Measurements from ENCODE around the gene ABCG1.
A peak's percentile ranks its signal among the peaks of the same experiment; 100 is the strongest.

Gene ABCG1

DNA sequence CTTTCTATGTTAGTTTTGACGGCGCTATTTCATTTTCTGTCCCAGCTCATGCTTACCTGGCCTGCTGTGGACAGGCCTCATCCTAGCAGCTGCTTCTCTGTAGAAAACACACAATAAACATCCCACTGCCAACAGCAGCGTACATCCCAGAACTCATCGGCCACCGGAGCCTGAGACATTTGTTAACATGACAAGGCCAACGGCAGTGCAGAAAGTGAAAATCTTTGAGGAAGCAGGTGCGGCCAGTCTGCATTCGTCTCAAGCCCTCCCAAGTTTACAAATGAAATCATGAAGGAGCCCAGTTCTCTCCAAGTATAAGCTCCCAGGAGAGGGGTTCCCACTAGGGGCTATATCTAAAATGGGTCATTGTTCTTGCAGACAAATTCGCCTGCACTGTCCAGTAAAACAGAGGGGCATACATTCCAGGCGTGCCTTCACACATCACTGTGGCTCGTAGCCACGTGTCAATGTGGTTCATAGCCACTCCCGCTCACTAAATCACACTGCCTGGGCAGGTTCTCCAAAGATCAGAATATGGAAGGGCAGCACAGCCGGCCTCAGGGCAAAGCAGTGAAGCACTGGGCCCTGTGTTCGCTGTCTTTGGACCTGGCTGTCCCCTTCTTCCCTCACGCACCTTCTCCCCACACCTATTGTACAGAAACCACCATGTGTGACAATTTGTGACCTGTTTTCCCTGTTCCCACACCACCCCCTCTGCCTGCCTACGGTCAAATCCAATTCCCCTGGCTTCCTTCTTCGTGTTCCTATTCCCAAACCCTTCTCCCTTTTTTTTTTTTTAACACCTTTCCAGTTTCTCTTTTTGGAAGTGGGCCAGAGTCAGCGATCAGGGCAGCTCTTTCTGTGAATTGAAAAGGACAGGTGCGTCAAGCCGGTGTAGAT is 27.0 kb upstream of the ABCG1 start:
- no peak for DNase-seq

DNA sequence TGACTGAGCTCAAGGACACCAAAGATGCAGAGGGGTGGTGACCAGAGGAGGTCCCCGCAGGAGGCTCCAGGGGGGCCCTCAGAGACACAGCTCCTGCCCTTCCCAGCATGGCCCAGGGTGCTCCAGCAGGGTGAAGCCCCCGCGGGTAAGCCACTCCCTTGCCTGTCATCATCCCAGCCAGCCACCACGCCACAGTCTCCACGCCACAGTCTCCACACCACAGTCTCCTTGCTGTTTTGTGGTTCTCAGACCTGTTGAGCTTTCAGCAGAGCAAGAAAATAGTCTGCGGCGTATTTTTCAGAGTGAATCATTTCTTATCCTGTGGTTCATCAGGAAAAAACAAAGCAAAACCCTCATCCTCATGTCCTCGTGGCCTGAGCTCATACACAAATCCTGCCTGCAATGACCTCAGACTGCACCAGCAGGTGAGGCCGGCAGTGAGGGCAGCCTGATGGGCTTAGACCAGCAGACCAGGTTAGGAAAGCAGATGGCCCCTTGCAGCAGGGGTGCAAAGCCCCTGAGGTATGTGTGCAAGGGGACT is 25.7 kb upstream of the ABCG1 start:
- DNase-seq = peak; percentile 49 to 50

DNA sequence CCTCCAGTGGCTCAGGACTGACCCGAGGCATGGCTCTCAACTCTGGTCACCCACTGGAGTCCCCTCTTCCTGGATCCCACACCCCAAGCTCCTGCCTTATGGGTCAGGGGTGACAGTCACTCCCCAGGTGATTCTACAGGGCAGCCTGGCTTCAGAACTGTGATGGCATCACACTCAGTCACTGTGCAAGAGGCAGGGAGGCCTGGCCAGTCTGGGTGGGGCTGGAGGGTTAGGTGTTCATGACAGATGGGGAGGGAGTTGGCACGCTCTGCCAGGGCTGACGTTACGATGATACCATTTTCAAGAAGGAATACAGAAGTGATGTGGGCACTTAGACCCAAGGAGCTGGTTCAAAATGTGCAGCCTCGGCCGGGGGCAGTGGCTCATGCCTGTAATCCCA is 25.2 kb upstream of the ABCG1 start:
- no peak for DNase-seq

DNA sequence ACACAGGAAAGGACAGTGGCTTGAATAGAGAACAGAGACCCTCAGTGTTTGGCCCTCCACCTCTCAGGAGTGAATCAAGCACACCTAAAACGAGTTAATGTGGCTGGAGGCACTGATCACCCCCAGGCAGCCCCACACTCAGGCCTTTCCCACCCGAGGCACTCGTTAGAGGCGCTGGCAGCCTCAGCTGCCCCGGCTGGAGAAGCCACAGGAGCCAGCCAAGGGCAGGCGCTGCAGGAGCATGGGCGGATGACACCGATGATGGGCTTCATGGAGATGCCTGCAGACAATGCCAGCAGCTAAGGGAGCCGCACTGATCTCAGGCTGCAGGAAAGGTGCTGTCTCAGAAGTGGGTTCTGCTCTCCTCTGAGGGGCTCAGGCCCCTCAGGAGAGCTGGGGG is 24.1 kb upstream of the ABCG1 start:
- no peak for DNase-seq

DNA sequence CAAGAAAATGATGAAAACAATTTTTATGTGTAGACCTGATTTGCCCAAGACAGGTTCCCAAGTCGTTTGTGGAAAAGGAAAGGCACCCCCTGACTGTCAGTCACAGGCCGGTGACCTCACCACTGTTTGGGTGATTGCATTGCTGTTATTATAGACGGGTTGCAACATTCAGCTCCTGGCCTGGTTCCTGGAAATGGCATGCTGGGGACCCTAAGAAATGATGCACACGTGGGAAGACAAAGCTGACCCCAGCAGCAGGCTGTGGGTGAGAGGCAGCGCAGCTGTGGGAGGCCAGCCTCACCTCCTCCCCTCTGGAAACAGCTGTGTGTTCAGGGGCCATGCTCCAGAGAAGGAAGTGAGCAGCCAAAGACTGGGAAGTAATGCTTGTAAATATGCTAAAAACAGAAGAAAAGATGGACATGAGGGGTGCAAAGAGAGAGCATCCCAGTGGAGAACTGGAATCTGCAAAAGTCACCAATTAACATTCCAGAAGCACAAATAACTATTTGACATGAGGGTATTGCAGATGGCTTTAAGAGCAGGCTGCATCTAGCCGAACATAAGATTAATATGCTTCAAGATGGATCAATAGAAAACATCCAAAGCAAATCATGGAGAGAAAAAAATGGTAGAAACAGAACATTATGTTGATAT is 23.4 kb upstream of the ABCG1 start:
- peak in 1 of 2 donors; percentile 40 for DNase-seq

DNA sequence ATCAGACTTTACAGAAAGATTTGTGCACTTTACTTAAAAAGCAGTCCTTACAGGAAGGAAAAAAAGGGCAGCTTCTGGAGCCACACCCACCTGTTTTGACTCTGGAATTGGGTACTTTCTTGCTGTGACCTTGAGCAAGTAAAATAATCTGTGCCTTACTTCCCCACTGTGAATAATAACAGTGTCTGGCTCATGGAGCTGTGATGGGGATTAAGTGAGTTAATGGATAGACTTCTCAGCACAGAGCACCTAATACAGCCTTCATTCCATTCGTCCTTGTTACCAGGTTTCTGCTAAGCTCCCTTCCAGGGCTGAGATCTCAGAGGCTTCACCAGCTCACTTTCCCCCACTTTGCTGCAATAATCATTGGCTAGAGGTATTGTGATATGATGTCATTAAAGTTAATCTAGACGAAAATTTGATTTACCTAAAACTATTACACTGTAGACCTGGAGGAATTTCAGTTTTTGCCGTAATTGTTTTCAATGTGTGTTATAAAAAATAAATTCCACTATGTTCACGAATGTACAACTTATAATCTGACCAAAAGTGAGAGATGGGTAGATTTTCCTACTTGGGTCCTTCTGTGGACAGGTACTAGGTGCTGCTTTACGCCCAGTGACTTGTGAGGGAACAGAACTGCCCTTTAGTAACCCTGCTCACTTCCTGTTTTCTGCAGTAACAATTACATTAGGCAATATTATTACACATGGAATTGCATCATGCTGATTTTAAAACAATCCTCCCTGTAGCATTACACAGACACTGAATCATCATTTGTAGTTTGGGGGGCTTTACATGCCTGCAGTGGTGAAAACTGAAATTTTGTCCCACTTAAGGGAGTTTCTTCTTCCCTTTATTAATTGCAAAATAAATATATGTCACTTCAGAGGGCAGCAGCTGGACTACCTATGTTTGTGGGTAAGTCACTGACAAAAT is 19.7 kb upstream of the ABCG1 start:
- DNase-seq = peak; percentile 36

DNA sequence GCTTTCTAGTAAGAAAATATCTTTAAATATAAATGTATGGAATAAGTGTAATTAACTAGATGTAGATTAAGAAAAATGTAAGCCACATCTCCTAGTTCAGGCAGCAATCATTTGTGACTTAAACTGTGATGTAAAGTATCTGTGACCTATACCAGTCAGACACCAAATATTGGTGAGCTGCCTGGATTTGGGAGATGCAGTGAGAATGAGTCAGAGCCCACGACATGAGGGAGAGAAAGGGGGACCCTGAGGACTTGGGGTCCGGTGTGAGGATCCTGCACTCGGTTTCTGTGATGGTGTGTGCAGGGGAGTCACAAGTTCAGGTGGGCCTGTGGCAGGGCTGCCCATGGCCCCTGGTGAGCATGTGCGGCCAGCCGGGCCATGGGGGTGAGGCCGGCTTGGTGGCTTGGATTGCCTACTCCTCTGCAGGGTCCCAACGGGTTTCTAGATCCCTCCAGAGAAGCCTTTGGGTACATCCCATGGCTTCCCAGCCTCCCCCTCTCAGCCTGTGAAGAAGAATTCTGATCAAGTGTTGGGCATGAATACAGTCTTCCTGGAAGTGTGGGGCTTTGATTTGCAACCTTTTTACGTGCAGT is 19.0 kb upstream of the ABCG1 start:
- no peak for DNase-seq

DNA sequence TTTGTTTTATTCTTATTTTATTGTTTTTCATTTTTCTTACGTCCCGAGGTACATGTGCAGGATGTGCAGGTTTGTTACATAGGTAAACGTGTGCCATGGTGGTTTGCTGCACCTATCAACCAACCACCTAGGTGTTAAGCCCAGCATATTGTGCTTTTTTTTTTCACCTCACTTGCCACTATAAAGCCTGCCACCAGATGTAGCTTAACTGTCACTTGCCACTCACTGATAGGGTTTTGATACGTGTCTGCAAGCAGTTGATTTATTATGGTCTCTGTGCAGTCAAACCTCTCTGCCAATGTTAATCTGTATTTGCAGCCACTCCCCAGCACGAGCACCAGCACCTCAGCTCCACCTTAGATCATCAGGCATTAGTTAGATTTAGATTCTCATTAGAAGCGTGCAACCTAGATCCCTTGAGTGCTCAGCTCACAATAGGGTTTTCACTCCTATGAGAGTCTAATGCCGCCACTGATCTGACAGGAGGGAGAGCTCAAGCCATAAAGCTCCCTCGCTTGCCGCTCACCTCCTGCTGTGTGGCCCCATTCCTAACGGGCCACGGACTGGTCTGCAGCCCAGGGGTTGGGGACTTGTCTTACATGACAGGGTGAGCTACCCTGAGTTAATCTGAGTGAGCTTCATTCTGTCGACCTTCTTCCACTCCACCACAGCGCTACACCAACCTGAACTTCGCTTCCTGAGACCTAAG is 17.9 kb upstream of the ABCG1 start:
- no peak for DNase-seq

DNA sequence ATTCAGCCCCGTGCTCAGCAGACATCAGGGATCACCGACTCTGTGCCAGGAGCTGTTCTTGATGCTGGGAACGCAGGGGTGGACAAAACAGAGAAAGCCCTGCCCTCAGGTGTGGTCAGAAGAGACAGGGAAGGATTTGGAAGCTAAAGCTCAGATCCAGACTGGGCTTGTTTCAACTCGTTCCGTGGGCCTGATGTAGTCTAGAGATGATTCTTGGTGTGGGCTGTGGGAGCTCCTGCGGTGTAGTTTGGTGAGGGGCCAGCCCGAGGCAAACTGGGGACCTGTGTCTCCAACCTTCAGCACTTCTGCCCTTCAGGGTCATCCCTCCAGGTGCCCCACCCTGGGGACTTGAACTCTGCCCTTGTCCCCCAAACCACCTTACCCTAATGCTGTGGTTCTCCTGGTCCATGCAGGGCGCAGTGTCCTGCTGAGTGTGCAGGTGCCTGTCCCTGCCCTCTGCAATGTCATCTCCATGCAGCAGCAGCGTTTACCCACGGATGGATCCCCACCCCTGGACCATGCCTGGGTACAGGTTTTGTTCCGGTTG is 17.3 kb upstream of the ABCG1 start:
- DNase-seq = no peak

DNA sequence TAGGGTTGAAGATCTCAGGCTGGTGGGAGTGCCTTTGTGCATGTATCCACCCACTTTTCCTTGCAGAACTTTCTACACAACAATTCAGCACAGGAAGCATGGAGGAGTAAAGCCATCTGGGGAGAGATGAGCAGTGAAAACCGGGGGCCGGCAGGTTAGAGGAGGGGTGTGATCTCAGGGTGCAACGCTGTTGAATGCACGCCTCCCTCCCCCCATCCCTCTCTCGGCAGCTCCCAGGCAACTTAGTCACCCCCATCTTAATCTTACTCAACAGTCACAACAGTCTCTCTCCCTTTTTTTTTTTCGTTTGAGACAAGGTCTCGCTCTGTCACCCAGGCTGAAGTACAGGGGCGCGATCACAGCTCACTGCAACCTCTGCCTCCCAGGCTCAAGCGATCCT is 16.6 kb upstream of the ABCG1 start:
- DNase-seq = no peak

DNA sequence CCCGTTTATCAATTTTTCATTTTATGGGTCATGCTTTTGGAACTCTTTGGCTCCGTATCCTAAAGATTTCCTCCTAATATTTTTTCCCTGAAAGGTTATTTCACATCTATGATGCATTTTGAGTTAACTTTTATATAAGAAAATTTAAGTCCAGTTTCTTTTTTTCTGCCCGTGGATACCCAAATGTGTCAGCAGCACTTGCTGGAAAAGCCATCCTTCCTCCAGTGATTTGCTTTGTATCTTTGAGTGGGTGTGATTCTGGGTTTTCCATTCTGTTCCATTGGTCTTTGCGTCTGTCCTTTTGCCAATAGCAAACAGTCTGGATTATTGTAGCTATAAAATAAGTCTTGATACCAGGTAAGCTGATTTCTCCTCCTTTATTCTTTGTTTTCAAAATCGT is 15.6 kb upstream of the ABCG1 start:
- no peak for DNase-seq

DNA sequence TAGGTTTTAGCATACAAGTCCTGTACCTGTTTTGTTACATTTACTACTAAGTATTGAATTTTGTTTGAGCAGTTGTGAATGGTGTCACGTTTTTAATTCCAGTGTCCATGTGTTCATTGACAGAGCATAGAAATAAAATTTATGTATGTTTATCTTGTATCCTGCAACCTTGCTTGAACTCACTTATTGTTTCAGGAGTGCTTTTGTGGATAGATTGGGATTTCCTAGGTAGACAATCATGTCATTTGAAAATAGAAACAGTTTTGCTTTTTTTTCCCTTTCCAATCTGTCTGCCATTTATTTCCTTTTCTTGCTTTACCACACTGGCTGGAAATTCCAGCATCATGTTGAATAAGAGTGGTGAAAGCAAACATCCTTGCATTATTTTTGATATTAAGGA is 15.0 kb upstream of the ABCG1 start:
- no peak for DNase-seq

DNA sequence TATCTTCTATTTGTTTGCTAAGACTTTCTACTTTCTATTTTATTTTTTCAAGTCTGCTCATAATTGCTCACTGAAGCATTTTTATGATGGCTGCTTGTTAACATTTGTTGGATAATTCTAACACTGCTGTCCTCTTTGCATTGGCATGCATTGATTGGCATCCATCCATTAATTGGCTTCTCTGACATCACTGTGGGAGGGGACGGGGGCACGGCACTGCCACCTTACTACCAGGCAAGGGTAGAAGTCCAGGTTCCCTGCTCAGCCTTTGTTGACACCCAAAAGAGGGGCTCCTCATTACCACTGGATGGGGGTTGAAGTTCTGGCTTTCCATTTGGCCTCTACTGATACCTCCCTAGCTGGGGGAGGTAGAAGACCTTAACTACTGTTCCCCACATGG is 11.5 kb upstream of the ABCG1 start:
- DNase-seq = no peak

DNA sequence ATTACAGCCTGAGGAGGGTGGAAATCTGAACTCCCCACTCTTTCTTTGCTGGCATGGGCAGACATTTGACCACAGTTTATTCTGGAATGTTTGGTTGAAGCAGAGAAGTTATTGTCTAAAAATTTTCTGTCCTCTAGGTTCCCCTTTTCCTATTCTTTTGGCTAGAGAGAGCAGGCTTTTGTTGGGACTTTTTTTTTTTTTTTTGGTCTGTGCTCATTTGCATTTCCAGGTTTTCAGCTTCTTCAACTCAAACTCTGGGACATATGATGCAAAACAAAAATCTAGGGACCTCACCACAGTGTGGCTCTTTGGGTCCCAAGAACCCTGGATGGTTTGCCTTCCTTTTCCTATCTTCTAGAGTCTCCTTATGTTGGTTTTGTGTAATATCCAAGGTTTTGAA is 10.9 kb upstream of the ABCG1 start:
- no peak for DNase-seq

DNA sequence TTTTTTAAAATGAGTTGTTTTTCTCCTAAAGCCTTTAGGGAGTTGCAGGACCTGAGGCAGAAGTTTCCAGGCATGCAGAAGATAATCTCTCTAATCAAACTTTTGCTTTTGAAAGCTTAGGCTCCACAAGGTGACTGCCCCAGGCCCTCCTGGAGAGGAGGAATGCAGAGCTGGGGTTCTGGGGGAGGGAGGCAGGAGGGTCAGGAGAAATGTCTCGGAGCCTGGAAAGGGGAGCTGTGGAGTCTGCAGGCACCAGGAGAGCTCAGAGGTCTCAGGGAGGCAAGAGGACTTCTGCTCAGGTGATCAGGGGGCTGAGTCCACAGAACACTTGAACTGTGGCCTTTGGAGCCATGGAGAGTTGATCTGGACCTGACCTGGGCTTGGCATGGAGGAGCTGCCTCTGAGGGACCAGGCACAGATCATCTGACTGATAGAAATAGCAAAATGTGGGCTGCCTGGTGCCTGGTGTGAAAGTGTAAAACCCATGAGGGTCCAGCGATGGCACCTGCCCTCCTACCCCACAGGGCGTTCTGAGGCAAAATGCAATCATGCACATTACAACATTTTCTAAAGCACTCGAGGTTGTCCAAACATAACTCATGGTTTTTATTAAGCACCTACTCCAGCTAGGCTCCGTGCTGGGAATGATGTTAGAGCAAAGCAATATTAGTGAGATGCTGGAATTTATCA is 10.0 kb upstream of the ABCG1 start:
- no peak for DNase-seq

DNA sequence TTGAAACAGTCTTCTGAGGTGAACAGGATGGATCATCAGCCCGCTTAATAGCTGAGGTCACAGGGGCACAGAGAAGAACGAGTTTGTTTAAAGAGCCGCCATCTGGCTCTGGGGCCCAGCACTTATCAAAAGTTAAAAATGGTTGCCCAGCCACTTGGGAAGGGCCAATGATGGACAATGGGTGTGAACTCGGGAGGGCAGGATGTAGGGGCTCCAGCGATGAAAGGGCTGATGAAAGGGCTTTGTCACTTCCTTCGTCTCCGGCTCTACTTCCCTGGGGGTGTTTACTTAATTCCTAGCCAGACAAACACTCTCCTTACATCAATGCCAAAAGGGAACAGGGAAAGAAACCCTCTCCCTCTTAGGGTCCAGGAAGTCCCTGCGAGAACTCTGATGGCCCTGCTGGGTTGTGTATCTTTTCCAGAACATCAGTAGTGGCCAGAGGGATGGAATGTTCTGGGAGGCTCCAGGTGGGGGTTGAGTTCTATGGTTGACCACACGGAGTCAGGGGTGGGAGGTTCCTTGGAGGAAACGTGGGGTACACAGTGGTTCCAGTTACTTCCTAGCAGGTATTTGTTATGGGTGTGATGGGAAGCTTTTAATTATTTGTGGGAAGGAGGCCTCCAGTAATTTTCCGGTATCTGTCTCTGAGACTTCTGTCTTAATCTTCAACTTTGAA is 9.0 kb upstream of the ABCG1 start:
- DNase-seq = no peak

DNA sequence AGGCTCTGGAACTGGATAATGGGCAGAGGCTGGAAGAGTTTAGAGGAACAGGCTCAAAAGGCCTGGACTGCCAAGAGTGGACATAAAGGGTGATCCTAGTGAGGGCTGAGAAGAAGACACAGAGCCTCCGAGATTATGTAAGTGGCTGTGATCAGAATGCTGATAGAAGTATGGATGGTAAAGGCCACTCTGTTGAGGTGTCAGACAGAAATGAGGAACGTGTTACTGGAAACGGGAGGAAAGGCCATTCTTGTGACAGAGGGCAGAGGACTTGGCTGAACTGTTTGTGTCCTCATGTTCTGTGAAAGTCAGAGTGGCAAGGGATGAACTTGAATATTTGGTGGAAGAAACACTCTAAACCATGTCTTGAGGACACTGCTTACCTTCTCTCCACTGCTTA is 6.7 kb upstream of the ABCG1 start:
- no peak for DNase-seq

DNA sequence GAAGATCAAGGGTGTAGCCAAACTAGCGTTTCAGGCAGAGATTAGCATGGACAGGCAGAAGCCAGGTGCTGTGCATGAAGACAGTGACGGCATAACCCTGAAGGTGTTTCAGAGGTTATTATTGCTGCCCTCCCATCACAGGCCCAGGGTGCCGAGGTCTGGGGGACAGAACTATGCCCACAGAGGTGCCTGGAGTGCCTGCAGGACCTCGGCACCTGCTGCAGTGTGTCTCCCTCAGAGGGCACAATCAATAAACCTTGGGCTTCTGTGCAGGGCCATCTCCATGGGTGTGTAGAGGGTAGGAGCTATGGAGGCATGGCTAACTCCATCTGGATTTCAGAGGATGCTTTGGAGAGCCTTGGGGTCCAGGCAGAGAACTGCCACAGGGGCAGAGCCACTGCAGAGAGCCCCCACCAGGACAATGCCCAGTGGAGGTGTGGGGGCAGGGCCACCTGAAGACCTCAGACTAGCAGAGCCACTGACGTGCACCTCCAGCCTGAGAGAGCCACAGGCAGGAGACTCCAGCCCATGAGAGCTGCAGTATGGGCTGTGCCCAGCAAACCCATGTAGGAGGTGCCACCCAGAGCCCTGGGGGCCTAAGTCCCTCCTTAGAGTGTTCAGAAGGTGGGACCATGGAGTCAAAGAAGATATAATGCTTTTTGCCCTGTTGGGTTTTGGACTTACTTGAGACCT is 5.7 kb upstream of the ABCG1 start:
- no peak for DNase-seq

DNA sequence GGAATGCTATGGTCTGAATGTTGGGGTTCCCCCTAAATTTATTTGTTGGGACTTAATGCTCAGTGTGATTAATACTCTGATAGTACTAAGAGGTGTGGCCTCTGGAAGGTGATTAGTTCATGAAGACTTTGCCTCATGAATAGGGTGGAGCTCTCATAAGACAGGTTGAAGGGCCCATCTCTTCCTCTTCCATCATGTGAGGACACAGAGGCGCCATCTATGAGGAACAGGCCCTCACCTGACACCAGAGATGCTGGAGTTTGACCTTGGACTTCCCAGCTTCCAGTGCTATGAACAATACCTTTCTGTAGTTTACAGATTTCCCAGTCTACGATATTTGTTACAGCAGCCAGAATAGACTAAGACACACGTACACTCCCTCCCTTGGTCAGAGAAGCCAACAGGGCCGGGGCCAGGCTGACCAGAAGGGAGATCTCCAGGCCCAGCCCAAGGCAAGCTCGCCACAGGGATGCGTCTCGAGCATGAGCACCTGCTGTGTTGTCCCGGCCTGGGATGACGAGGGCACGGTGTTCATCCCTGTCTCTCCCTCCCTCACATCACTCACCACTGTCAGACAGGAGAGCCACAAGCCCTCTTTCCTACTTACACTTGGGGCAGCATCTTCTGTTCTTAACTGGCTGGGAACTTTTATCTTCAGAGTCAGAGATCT is 4.7 kb upstream of the ABCG1 start:
- no peak for DNase-seq
